ENCODE results near the gene SLC33A1.
"Not testable (repeated sequence)": the region's sequence is repeated elsewhere in the genome, so short reads cannot be mapped to it uniquely, and the experiment has no call there.

The SLC33A1 gene

GRCh38 chr3:155843569-155843968 lies 10.7 kb downstream of the SLC33A1 start:
- H3K4me1 ChIP-seq (ENCODE audit: control insufficient read depth in 5 of 5, insufficient read depth in 5 of 5, low read length in 5 of 5), result peaks cover 0 to 11% (median 4%) of the 10 kb centered on the region in 5 donors

GRCh38 chr3:155835341-155836071 lies 18.7 kb downstream of the SLC33A1 start:
- Histone ChIP-seq H3K9me3 (ENCODE audit: control insufficient read depth in 5 of 5, low read length in 5 of 5) (no peaks in the 10 kb centered on the region), H3K4me3 (ENCODE audit: low read depth in 1 of 5, low read length in 5 of 5) (no peak overlapping the region), H3K9ac (ENCODE audit: low read length in 5 of 5) (no peak overlapping the region), H3K27ac (ENCODE audit: low read depth, low read length) (no peak overlapping the region), H3K27me3 (ENCODE audit: control insufficient read depth in 5 of 5, insufficient read depth in 4 of 5, low read length in 5 of 5) (no peaks in the 10 kb centered on the region), H3K4me1 (ENCODE audit: control insufficient read depth in 5 of 5, insufficient read depth in 5 of 5, low read length in 5 of 5) (peaks cover 0 to 9% (median 0%) of the 10 kb centered on the region in 5 donors), H3K36me3 (ENCODE audit: control insufficient read depth in 5 of 5, insufficient read depth in 5 of 5, low read length in 5 of 5) (peaks cover 0 to 10% (median 2%) of the 10 kb centered on the region in 5 donors)

More at GRCh38 chr3:155843569-155843968, 10.7 kb downstream of the SLC33A1 start:
- Histone ChIP-seq H3K27me3 (ENCODE audit: control insufficient read depth in 5 of 5, insufficient read depth in 4 of 5, low read length in 5 of 5) (no peaks in the 10 kb centered on the region), H3K9ac (ENCODE audit: low read length in 5 of 5) (no peak overlapping the region), H3K36me3 (ENCODE audit: control insufficient read depth in 5 of 5, insufficient read depth in 5 of 5, low read length in 5 of 5) (peaks cover 0 to 4% (median 0%) of the 10 kb centered on the region in 5 donors), H3K27ac (ENCODE audit: low read depth, low read length) (no peak overlapping the region), H3K4me3 (ENCODE audit: low read depth in 1 of 5, low read length in 5 of 5) (no peak overlapping the region), H3K9me3 (ENCODE audit: control insufficient read depth in 5 of 5, low read length in 5 of 5) (no peaks in the 10 kb centered on the region)

- not testable (repeated sequence) for H3K27ac ChIP-seq (ENCODE audit: low read depth, low read length); H3K27me3 ChIP-seq (ENCODE audit: control insufficient read depth in 5 of 5, insufficient read depth in 4 of 5, low read length in 5 of 5); H3K4me1 ChIP-seq (ENCODE audit: control insufficient read depth in 5 of 5, insufficient read depth in 5 of 5, low read length in 5 of 5); H3K9me3 ChIP-seq (ENCODE audit: control insufficient read depth in 5 of 5, low read length in 5 of 5); H3K9ac ChIP-seq (ENCODE audit: low read length in 5 of 5); H3K4me3 ChIP-seq (ENCODE audit: low read depth in 1 of 5, low read length in 5 of 5)
- peaks cover 5 to 19% (median 10%) of the 10 kb centered on the region in 5 donors for H3K36me3 ChIP-seq (ENCODE audit: control insufficient read depth in 5 of 5, insufficient read depth in 5 of 5, low read length in 5 of 5)
Measured at GRCh38 chr3:155828490-155829098, 25.6 kb downstream of the SLC33A1 start.

GRCh38 chr3:155815030-155815545 lies 39.1 kb downstream of the SLC33A1 start:
- no peaks in the 10 kb centered on the region for H3K9me3 ChIP-seq (ENCODE audit: control insufficient read depth in 5 of 5, low read length in 5 of 5)
- no peak overlapping the region for H3K4me3 ChIP-seq (ENCODE audit: low read depth in 1 of 5, low read length in 5 of 5)
- no peaks in the 10 kb centered on the region for H3K4me1 ChIP-seq (ENCODE audit: control insufficient read depth in 5 of 5, insufficient read depth in 5 of 5, low read length in 5 of 5)
- H3K36me3 ChIP-seq (ENCODE audit: control insufficient read depth in 5 of 5, insufficient read depth in 5 of 5, low read length in 5 of 5), result no peaks in the 10 kb centered on the region
- H3K27ac ChIP-seq (ENCODE audit: low read depth, low read length), result no peak overlapping the region
- H3K27me3 ChIP-seq (ENCODE audit: control insufficient read depth in 5 of 5, insufficient read depth in 4 of 5, low read length in 5 of 5), result no peaks in the 10 kb centered on the region
- H3K9ac ChIP-seq (ENCODE audit: low read length in 5 of 5), result no peak overlapping the region

- not testable (repeated sequence) for H3K27ac ChIP-seq (ENCODE audit: low read depth, low read length); H3K27me3 ChIP-seq (ENCODE audit: control insufficient read depth in 5 of 5, insufficient read depth in 4 of 5, low read length in 5 of 5); H3K4me3 ChIP-seq (ENCODE audit: low read depth in 1 of 5, low read length in 5 of 5); H3K4me1 ChIP-seq (ENCODE audit: control insufficient read depth in 5 of 5, insufficient read depth in 5 of 5, low read length in 5 of 5); H3K9ac ChIP-seq (ENCODE audit: low read length in 5 of 5); H3K9me3 ChIP-seq (ENCODE audit: control insufficient read depth in 5 of 5, low read length in 5 of 5); H3K36me3 ChIP-seq (ENCODE audit: control insufficient read depth in 5 of 5, insufficient read depth in 5 of 5, low read length in 5 of 5)
Measured at GRCh38 chr3:155813224-155813623, 41.0 kb downstream of the SLC33A1 start.

GRCh38 chr3:155809181-155809580 lies 45.0 kb downstream of the SLC33A1 start:
- Histone ChIP-seq H3K27me3 (ENCODE audit: control insufficient read depth in 5 of 5, insufficient read depth in 4 of 5, low read length in 5 of 5) (no peaks in the 10 kb centered on the region), H3K9ac (ENCODE audit: low read length in 5 of 5) (no peak overlapping the region), H3K4me3 (ENCODE audit: low read depth in 1 of 5, low read length in 5 of 5) (no peak overlapping the region), H3K36me3 (ENCODE audit: control insufficient read depth in 5 of 5, insufficient read depth in 5 of 5, low read length in 5 of 5) (no peaks in the 10 kb centered on the region), H3K4me1 (ENCODE audit: control insufficient read depth in 5 of 5, insufficient read depth in 5 of 5, low read length in 5 of 5) (peaks cover 2 to 9% (median 8%) of the 10 kb centered on the region in 5 donors), H3K27ac (ENCODE audit: low read depth, low read length) (no peak overlapping the region), H3K9me3 (ENCODE audit: control insufficient read depth in 5 of 5, low read length in 5 of 5) (no peaks in the 10 kb centered on the region)

GRCh38 chr3:155807823-155808222 lies 46.4 kb downstream of the SLC33A1 start:
- Histone ChIP-seq H3K27me3 (ENCODE audit: control insufficient read depth in 5 of 5, insufficient read depth in 4 of 5, low read length in 5 of 5) (no peaks in the 10 kb centered on the region), H3K9ac (ENCODE audit: low read length in 5 of 5) (no peak overlapping the region), H3K36me3 (ENCODE audit: control insufficient read depth in 5 of 5, insufficient read depth in 5 of 5, low read length in 5 of 5) (no peaks in the 10 kb centered on the region), H3K27ac (ENCODE audit: low read depth, low read length) (no peak overlapping the region), H3K9me3 (ENCODE audit: control insufficient read depth in 5 of 5, low read length in 5 of 5) (no peaks in the 10 kb centered on the region), H3K4me1 (ENCODE audit: control insufficient read depth in 5 of 5, insufficient read depth in 5 of 5, low read length in 5 of 5) (peaks cover 2 to 9% (median 8%) of the 10 kb centered on the region in 5 donors), H3K4me3 (ENCODE audit: low read depth in 1 of 5, low read length in 5 of 5) (no peak overlapping the region)

GRCh38 chr3:155805802-155806618 lies 48.2 kb downstream of the SLC33A1 start, which contains the start of gene C3orf33:
TSS of gene C3orf33 (minus strand) at chr3:155806278. CDS start at chr3:155806252, 26 bp downstream.
- peak within 1 kb of the TSS; percentile 76 to 88 (median 79) for H3K4me3 ChIP-seq (ENCODE audit: low read depth in 1 of 5, low read length in 5 of 5)

GRCh38 chr3:155805204-155805801 lies 48.9 kb downstream of the SLC33A1 start:
- Histone ChIP-seq H3K9me3 (ENCODE audit: control insufficient read depth in 5 of 5, low read length in 5 of 5) (no peaks in the 10 kb centered on the region), H3K27me3 (ENCODE audit: control insufficient read depth in 5 of 5, insufficient read depth in 4 of 5, low read length in 5 of 5) (no peaks in the 10 kb centered on the region), H3K4me3 (ENCODE audit: low read depth in 1 of 5, low read length in 5 of 5) (peak overlapping the region; percentile 76 to 88 (median 79)), H3K36me3 (ENCODE audit: control insufficient read depth in 5 of 5, insufficient read depth in 5 of 5, low read length in 5 of 5) (no peaks in the 10 kb centered on the region), H3K27ac (ENCODE audit: low read depth, low read length) (no peak overlapping the region), H3K4me1 (ENCODE audit: control insufficient read depth in 5 of 5, insufficient read depth in 5 of 5, low read length in 5 of 5) (peaks cover 2 to 9% (median 8%) of the 10 kb centered on the region in 5 donors), H3K9ac (ENCODE audit: low read length in 5 of 5) (peak overlapping the region in 4 of 5 donors; percentile 81 to 97 (median 92))

More at GRCh38 chr3:155805802-155806618, 48.2 kb downstream of the SLC33A1 start, which contains the start of gene C3orf33:
- Histone ChIP-seq H3K27me3 (ENCODE audit: control insufficient read depth in 5 of 5, insufficient read depth in 4 of 5, low read length in 5 of 5) (no peaks in the 10 kb centered on the region), H3K4me1 (ENCODE audit: control insufficient read depth in 5 of 5, insufficient read depth in 5 of 5, low read length in 5 of 5) (peaks cover 2 to 9% (median 8%) of the 10 kb centered on the region in 5 donors), H3K36me3 (ENCODE audit: control insufficient read depth in 5 of 5, insufficient read depth in 5 of 5, low read length in 5 of 5) (no peaks in the 10 kb centered on the region), H3K9me3 (ENCODE audit: control insufficient read depth in 5 of 5, low read length in 5 of 5) (no peaks in the 10 kb centered on the region), H3K9ac (ENCODE audit: low read length in 5 of 5) (peak within 1 kb of the TSS in 4 of 5 donors; percentile 81 to 97 (median 92)), H3K27ac (ENCODE audit: low read depth, low read length) (peak within 1 kb of the TSS; percentile 76)
